Body of pancreas (tissue), 4 donors: ENCODE measurements around the gene CFAP410.

Experiments used
- CTCF ChIP-seq, 7 experiments: fragments of 450-650 bp in 4 of 7; fragments of 200-600 bp in 3 of 7; sonication (generic) in 3 of 7; IDR thresholded peaks; one replicate each; pipeline ENCODE4 v1.5.1; 2016 to 2019; ENCODE audit warnings: antibody characterized with exemption in 7 of 7
- POLR2A ChIP-seq, 3 donors: fragments of 450-650 bp; IDR thresholded peaks; one replicate each; pipeline ENCODE4 v1.6.1; 2016; ENCODE audit warnings: antibody characterized with exemption in 3 of 3, mild to moderate bottlenecking in 2 of 3

GRCh38 chr21:44286086-44286715 is 53.0 kb downstream of the CFAP410 start:
- no peak for TF ChIP-seq CTCF (IDR thresholded peaks at IDR 0.05)
- TF ChIP-seq POLR2A (IDR thresholded peaks at IDR 0.05): no peak
